HepG2 (cell line): ENCODE measurements around the gene RPL27A. TPM values are rescaled to one million over a fixed set of nuclear protein-coding genes. Genes with fewer than 3 reads are reported as not detected.
A peak's percentile ranks its signal among the peaks of the same experiment; 100 is the strongest.

Experiments used
- AKAP8 ChIP-seq: sonication (generic); formaldehyde crosslinking; IDR thresholded peaks from 2 replicates; pipeline ENCODE4 v1.5.1; 2020; ENCODE audit warnings: mild to moderate bottlenecking, missing genetic modification reagents
- HOXA7 ChIP-seq: sonication (generic); formaldehyde crosslinking; IDR thresholded peaks from 2 replicates; pipeline ENCODE4 v1.8.1; 2022; ENCODE audit warnings: mild to moderate bottlenecking, missing genetic modification reagents, moderate library complexity
- MBD4 ChIP-seq: IDR thresholded peaks from 2 replicates; pipeline ENCODE4 v1.6.1; 2012; ENCODE audit warnings: low read length, inconsistent platforms, borderline replicate concordance
- SMARCC2 ChIP-seq: fragments of 450-650 bp; IDR thresholded peaks from 2 replicates; pipeline ENCODE4 v1.6.1; 2017; ENCODE audit warnings: antibody characterized with exemption, mild to moderate bottlenecking
- TCF7 ChIP-seq: sonication (generic); IDR thresholded peaks from 2 replicates; pipeline ENCODE4 v1.6.1; 2016; ENCODE audit warnings: antibody characterized with exemption, low read depth
- ZBTB20 ChIP-seq: sonication (generic); formaldehyde crosslinking; IDR thresholded peaks from 2 replicates; pipeline ENCODE4 v1.8.1; 2023; ENCODE audit warnings: missing genetic modification reagents, low read depth, mild to moderate bottlenecking, borderline replicate concordance
- ZFP36L2 ChIP-seq: sonication (generic); formaldehyde crosslinking; IDR thresholded peaks from 2 replicates; pipeline ENCODE4 v1.4.0; 2020; ENCODE audit warnings: missing genetic modification reagents
- ZNF331 ChIP-seq: sonication (generic); formaldehyde crosslinking; IDR thresholded peaks from 2 replicates; pipeline ENCODE4 v1.4.0; 2020; ENCODE audit warnings: missing genetic modification reagents
- ZNF556 ChIP-seq: sonication (generic); formaldehyde crosslinking; IDR thresholded peaks from 2 replicates; pipeline ENCODE4 v1.4.0; 2020; ENCODE audit warnings: mild to moderate bottlenecking, missing genetic modification reagents, borderline replicate concordance
- ZNF777 ChIP-seq: sonication (generic); formaldehyde crosslinking; IDR thresholded peaks from 2 replicates; pipeline ENCODE4 v1.4.0; 2020; ENCODE audit warnings: missing genetic modification reagents
- polyA plus RNA-seq, 8 experiments: library from polyadenylated mRNA; depleted of rRNA in 3 of 8; stranded (reverse) in 7 of 8; unstranded in 1 of 8; fragments of >200 nt; fragmentation: Illumina TruSeq in 4 of 8; extraction: Trizol in 4 of 8; gene quantifications; 2 replicates each; pipeline versions ENCODE4 v1.2.1 to v1.2.3, GENCODE V29; 2011 to 2016; ENCODE audit warnings: low read depth in 4 of 8, missing spikeins in 1 of 8, mixed read lengths in 1 of 8; ENCODE audit not compliant: insufficient read depth in 1 of 8
- total RNA-seq, 5 experiments: library from RNA; depleted of rRNA; stranded (reverse); fragments of >200 nt; fragmentation: Illumina TruSeq; extraction: Trizol; gene quantifications; 2 replicates each; pipeline ENCODE4 v1.2.3, GENCODE V29; 2016; ENCODE audit warnings: low read depth in 1 of 5
- TF ChIP-seq, protein P1 (sequence below): fragments of 450-650 bp; IDR thresholded peaks from 2 replicates; pipeline ENCODE4 v1.6.1; 2016
- TF ChIP-seq, protein P2 (sequence below): sonication (generic); formaldehyde crosslinking; IDR thresholded peaks from 2 replicates; pipeline ENCODE4 v1.8.0; 2022; ENCODE audit warnings: missing genetic modification reagents, mild to moderate bottlenecking, moderate library complexity, borderline replicate concordance
- TF ChIP-seq, protein P3 (sequence below): sonication (generic); formaldehyde crosslinking; IDR thresholded peaks from 2 replicates; pipeline ENCODE4 v1.4.0; 2020; ENCODE audit warnings: missing genetic modification reagents
- TF ChIP-seq, protein P4 (sequence below): sonication (generic); formaldehyde crosslinking; IDR thresholded peaks from 2 replicates; pipeline ENCODE4 v1.4.0; 2020; ENCODE audit warnings: missing genetic modification reagents

Gene RPL27A
- total and polyA plus RNA-seq, 2 of the 13 experiments (the other 11 are each of a cell fraction or from before 2014, with no cell fraction given) = 1,531 to 2,153 TPM

DNA sequence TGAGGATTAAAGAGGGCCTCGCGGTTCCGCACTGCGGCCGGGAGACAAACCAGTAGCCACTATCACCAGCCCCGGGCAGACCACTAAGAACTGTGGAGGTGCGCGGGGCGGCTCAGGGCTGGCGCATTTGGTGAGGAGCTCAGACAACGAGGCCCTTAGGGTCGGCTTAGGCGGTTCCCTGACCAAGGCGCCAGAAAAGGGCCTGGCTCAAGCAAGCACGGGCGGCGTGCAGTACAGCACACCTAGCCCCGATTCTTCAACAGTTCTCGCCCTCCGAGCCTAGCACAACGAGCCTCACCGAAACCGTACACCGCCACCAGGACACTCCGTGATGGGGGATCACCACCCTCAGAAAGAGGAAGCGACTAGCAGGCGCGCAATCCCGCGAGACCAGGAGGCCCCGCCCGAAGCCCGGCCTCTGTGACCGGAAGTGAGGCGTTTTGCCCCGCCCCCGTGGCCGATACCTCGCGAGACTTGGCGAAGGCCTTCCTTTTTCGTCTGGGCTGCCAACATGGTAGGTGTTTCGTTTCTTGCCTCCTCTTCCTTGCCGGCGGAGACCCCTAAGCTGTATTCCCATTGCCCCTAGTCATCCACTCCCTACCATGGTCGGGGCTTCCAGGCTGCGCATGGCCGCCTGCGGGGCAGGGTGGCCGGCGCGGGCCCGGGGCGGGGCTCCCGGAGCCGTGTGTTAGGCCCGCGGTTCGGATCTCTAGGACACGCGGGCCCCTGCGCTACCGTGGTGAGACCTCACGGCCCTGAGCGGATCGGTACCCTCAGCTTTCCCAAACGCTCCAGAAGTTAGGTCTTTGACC is at the start of gene RPL27A, which contains the start of gene TRIM66 (continued):
- TF ChIP-seq, protein P1, sequence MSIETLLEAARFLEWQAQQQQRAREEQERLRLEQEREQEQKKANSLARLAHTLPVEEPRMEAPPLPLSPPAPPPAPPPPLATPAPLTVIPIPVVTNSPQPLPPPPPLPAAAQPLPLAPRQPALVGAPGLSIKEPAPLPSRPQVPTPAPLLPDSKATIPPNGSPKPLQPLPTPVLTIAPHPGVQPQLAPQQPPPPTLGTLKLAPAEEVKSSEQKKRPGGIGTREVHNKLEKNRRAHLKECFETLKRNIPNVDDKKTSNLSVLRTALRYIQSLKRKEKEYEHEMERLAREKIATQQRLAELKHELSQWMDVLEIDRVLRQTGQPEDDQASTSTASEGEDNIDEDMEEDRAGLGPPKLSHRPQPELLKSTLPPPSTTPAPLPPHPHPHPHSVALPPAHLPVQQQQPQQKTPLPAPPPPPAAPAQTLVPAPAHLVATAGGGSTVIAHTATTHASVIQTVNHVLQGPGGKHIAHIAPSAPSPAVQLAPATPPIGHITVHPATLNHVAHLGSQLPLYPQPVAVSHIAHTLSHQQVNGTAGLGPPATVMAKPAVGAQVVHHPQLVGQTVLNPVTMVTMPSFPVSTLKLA = no peak
- TF ChIP-seq, protein P2, sequence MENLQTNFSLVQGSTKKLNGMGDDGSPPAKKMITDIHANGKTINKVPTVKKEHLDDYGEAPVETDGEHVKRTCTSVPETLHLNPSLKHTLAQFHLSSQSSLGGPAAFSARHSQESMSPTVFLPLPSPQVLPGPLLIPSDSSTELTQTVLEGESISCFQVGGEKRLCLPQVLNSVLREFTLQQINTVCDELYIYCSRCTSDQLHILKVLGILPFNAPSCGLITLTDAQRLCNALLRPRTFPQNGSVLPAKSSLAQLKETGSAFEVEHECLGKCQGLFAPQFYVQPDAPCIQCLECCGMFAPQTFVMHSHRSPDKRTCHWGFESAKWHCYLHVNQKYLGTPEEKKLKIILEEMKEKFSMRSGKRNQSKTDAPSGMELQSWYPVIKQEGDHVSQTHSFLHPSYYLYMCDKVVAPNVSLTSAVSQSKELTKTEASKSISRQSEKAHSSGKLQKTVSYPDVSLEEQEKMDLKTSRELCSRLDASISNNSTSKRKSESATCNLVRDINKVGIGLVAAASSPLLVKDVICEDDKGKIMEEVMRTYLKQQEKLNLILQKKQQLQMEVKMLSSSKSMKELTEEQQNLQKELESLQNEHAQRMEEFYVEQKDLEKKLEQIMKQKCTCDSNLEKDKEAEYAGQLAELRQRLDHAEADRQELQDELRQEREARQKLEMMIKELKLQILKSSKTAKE = no peak
- TF ChIP-seq ZNF331 (CRISPR knock-in tag) = 0 out of 2 replicates have a peak, but pooled peaks have one; percentile 24
- no peak for TF ChIP-seq ZBTB20
- TF ChIP-seq SMARCC2 = no peak
- no peak for TF ChIP-seq ZNF777 (CRISPR knock-in tag)
- no peak for TF ChIP-seq HOXA7 (CRISPR knock-in tag)
- no peak for TF ChIP-seq ZFP36L2
- 0 out of 2 replicates have a peak, but pooled peaks have one; percentile 9 for TF ChIP-seq ZNF556 (CRISPR knock-in tag)
- TF ChIP-seq, protein P3, sequence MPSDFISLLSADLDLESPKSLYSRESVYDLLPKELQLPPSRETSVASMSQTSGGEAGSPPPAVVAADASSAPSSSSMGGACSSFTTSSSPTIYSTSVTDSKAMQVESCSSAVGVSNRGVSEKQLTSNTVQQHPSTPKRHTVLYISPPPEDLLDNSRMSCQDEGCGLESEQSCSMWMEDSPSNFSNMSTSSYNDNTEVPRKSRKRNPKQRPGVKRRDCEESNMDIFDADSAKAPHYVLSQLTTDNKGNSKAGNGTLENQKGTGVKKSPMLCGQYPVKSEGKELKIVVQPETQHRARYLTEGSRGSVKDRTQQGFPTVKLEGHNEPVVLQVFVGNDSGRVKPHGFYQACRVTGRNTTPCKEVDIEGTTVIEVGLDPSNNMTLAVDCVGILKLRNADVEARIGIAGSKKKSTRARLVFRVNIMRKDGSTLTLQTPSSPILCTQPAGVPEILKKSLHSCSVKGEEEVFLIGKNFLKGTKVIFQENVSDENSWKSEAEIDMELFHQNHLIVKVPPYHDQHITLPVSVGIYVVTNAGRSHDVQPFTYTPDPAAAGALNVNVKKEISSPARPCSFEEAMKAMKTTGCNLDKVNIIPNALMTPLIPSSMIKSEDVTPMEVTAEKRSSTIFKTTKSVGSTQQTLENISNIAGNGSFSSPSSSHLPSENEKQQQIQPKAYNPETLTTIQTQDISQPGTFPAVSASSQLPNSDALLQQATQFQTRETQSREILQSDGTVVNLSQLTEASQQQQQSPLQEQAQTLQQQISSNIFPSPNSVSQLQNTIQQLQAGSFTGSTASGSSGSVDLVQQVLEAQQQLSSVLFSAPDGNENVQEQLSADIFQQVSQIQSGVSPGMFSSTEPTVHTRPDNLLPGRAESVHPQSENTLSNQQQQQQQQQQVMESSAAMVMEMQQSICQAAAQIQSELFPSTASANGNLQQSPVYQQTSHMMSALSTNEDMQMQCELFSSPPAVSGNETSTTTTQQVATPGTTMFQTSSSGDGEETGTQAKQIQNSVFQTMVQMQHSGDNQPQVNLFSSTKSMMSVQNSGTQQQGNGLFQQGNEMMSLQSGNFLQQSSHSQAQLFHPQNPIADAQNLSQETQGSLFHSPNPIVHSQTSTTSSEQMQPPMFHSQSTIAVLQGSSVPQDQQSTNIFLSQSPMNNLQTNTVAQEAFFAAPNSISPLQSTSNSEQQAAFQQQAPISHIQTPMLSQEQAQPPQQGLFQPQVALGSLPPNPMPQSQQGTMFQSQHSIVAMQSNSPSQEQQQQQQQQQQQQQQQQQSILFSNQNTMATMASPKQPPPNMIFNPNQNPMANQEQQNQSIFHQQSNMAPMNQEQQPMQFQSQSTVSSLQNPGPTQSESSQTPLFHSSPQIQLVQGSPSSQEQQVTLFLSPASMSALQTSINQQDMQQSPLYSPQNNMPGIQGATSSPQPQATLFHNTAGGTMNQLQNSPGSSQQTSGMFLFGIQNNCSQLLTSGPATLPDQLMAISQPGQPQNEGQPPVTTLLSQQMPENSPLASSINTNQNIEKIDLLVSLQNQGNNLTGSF = peak; percentile 51; the same call in 1 of the 2 replicates
- no peak for TF ChIP-seq TCF7
- TF ChIP-seq, protein P4, sequence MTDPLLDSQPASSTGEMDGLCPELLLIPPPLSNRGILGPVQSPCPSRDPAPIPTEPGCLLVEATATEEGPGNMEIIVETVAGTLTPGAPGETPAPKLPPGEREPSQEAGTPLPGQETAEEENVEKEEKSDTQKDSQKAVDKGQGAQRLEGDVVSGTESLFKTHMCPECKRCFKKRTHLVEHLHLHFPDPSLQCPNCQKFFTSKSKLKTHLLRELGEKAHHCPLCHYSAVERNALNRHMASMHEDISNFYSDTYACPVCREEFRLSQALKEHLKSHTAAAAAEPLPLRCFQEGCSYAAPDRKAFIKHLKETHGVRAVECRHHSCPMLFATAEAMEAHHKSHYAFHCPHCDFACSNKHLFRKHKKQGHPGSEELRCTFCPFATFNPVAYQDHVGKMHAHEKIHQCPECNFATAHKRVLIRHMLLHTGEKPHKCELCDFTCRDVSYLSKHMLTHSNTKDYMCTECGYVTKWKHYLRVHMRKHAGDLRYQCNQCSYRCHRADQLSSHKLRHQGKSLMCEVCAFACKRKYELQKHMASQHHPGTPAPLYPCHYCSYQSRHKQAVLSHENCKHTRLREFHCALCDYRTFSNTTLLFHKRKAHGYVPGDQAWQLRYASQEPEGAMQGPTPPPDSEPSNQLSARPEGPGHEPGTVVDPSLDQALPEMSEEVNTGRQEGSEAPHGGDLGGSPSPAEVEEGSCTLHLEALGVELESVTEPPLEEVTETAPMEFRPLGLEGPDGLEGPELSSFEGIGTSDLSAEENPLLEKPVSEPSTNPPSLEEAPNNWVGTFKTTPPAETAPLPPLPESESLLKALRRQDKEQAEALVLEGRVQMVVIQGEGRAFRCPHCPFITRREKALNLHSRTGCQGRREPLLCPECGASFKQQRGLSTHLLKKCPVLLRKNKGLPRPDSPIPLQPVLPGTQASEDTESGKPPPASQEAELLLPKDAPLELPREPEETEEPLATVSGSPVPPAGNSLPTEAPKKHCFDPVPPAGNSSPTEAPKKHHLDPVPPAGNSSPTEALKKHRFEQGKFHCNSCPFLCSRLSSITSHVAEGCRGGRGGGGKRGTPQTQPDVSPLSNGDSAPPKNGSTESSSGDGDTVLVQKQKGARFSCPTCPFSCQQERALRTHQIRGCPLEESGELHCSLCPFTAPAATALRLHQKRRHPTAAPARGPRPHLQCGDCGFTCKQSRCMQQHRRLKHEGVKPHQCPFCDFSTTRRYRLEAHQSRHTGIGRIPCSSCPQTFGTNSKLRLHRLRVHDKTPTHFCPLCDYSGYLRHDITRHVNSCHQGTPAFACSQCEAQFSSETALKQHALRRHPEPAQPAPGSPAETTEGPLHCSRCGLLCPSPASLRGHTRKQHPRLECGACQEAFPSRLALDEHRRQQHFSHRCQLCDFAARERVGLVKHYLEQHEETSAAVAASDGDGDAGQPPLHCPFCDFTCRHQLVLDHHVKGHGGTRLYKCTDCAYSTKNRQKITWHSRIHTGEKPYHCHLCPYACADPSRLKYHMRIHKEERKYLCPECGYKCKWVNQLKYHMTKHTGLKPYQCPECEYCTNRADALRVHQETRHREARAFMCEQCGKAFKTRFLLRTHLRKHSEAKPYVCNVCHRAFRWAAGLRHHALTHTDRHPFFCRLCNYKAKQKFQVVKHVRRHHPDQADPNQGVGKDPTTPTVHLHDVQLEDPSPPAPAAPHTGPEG (CRISPR knock-in tag) = peak; percentile 49; the same call in 1 of the 2 replicates
- TF ChIP-seq MBD4 = no peak
- no peak; the same call in 1 of the 2 replicates for TF ChIP-seq AKAP8 (CRISPR knock-in tag)
